NCI-H2171 (cell line): ENCODE results near the gene MEI4.

ENCODE experiments used
- DNase-seq: peaks from one replicate; lab custom pipeline; 2025; lab: John Stamatoyannopoulos, UW

The MEI4 gene

GRCh38 chr6:77965449-77965848, 312.6 kb downstream of the MEI4 start:
- no peak for DNase-seq

- DNase-seq, result no peak
Measured at GRCh38 chr6:77972334-77972733, 319.5 kb downstream of the MEI4 start.
